SK-N-SH (cell line): ENCODE results near the gene CYBC1. TPM values are rescaled to one million over a fixed set of nuclear protein-coding genes. Genes with fewer than 3 reads are reported as not detected.

Experiments used
- CTCF ChIA-PET: fragments of 300-600, 350-600 bp; formaldehyde crosslinking; extraction: SDS; loops from one replicate; lab custom pipeline; 2021; lab: Yijun Ruan, JAX
- POLR2A ChIA-PET: fragments of 350-600 bp; sonication (Branson Sonifier 250); formaldehyde crosslinking; extraction: SDS; loops from one replicate; lab custom pipeline; 2020; ENCODE audit warnings: antibody characterized with exemption, inconsistent platforms; lab: Yijun Ruan, JAX
- DNase-seq: peaks from one replicate; pipeline ENCODE4 v3.0.0; 2012
- H2AFZ ChIP-seq: fragments of 200-600 bp; sonication (generic); 2 replicates; pipeline ENCODE4 v1.8.1; 2016; ENCODE audit warnings: antibody characterized with exemption, mild to moderate bottlenecking, low read depth
- H3F3A ChIP-seq: fragments of 200-600 bp; sonication (generic); replicated peaks from 2 replicates; pipeline ENCODE3; 2016; ENCODE audit warnings: antibody characterized with exemption, mild to moderate bottlenecking; ENCODE audit not compliant: insufficient read depth
- H3K27ac ChIP-seq, 2 experiments: fragments of 200-500 bp in 1 of 2; fragments of 200-600 bp in 1 of 2; sonication (Bioruptor generic) in 1 of 2; sonication (generic), shearing (Covaris generic) in 1 of 2; 2 replicates each; pipeline versions ENCODE4 v1.5.1 to v1.6.1; 2014 to 2016; ENCODE audit warnings: low read depth in 2 of 2, inconsistent platforms in 1 of 2, low read length in 1 of 2, mild to moderate bottlenecking in 1 of 2, mixed read lengths in 1 of 2
- H3K27me3 ChIP-seq: fragments of 200-600 bp; sonication (generic), shearing (Covaris generic); 2 replicates; pipeline ENCODE4 v1.6.1; 2016; ENCODE audit warnings: mixed run types; ENCODE audit not compliant: insufficient read depth
- H3K36me3 ChIP-seq, 2 experiments: fragments of 200-500 bp in 1 of 2; fragments of 200-600 bp in 1 of 2; sonication (Bioruptor generic) in 1 of 2; sonication (generic) in 1 of 2; replicated peaks in 1 of 2; 2 replicates each; pipeline versions ENCODE3 to v1.5.1; 2014 to 2016; ENCODE audit warnings: low read length in 1 of 2, mild to moderate bottlenecking in 1 of 2; ENCODE audit not compliant: insufficient read depth in 2 of 2, control insufficient read depth in 1 of 2
- H3K4me1 ChIP-seq, 2 experiments: fragments of 200-500 bp in 1 of 2; fragments of 200-600 bp in 1 of 2; sonication (Bioruptor generic) in 1 of 2; sonication (generic), shearing (Covaris generic) in 1 of 2; 2 replicates each; pipeline versions ENCODE4 v1.5.1 to v1.6.1; 2014 to 2016; ENCODE audit warnings: low read depth in 1 of 2, low read length in 1 of 2, mixed run types in 1 of 2; ENCODE audit not compliant: insufficient read depth in 2 of 2, control insufficient read depth in 1 of 2
- H3K4me2 ChIP-seq: fragments of 200-600 bp; sonication (generic), shearing (Covaris generic); 2 replicates; pipeline ENCODE4 v1.6.1; 2017; ENCODE audit warnings: mixed run types
- H3K4me3 ChIP-seq, 2 experiments: fragments of 200-500 bp in 1 of 2; fragments of 200-600 bp in 1 of 2; sonication (Bioruptor generic) in 1 of 2; sonication (generic), shearing (Covaris generic) in 1 of 2; 2 replicates each; pipeline versions ENCODE4 v1.5.1 to v1.8.1; 2014 to 2016; ENCODE audit warnings: low read depth in 2 of 2, inconsistent platforms in 1 of 2, low read length in 1 of 2, mild to moderate bottlenecking in 1 of 2, mixed read lengths in 1 of 2, moderate library complexity in 1 of 2
- H3K79me2 ChIP-seq: fragments of 200-600 bp; sonication (generic); 2 replicates; pipeline ENCODE4 v1.8.1; 2017; ENCODE audit warnings: mild to moderate bottlenecking; ENCODE audit not compliant: insufficient read depth
- H3K9ac ChIP-seq: fragments of 200-600 bp; sonication (generic); 2 replicates; pipeline ENCODE4 v1.6.1; 2017; ENCODE audit warnings: mixed run types
- H3K9me2 ChIP-seq: fragments of 200-600 bp; sonication (generic); 2 replicates; pipeline ENCODE4 v1.6.1; 2017; ENCODE audit warnings: mixed run types
- H3K9me3 ChIP-seq: fragments of 200-600 bp; sonication (generic); 2 replicates; pipeline ENCODE4 v1.6.1; 2017; ENCODE audit warnings: mixed run types, mild to moderate bottlenecking, moderate library complexity
- H4K20me1 ChIP-seq: fragments of 200-600 bp; sonication (generic); 2 replicates; pipeline ENCODE4 v1.6.1; 2017; ENCODE audit warnings: mild to moderate bottlenecking, mixed run types; ENCODE audit not compliant: insufficient read depth
- CHD2 ChIP-seq: fragments of 150-350 bp; IDR thresholded peaks from 2 replicates; pipeline ENCODE4 v1.6.1; 2018; ENCODE audit warnings: low read length; ENCODE audit not compliant: partially characterized antibody
- ELF1 ChIP-seq: IDR thresholded peaks from 2 replicates; pipeline ENCODE4 v1.4.0; 2012
- EP300 ChIP-seq, 2 experiments: IDR thresholded peaks; 2 replicates each; pipeline versions ENCODE4 v1.4.0 to v1.6.1; 2012; ENCODE audit warnings: borderline replicate concordance in 1 of 2, low read depth in 1 of 2, low read length in 1 of 2
- EZH2phosphoT487 ChIP-seq: fragments of 200-600 bp; sonication (generic); IDR thresholded peaks from 2 replicates; pipeline ENCODE4 v1.6.1; 2017; ENCODE audit warnings: low read depth, mixed run types, mild to moderate bottlenecking, antibody characterized with exemption, moderate library complexity, borderline replicate concordance
- FOSL2 ChIP-seq: IDR thresholded peaks from 2 replicates; pipeline ENCODE4 v1.4.0; 2012; ENCODE audit warnings: low read depth, mild to moderate bottlenecking, moderate library complexity, borderline replicate concordance
- FOXJ3 ChIP-seq: sonication (generic); formaldehyde crosslinking; IDR thresholded peaks from 2 replicates; pipeline ENCODE4 v1.5.1; 2020; ENCODE audit warnings: mild to moderate bottlenecking, missing genetic modification reagents
- FOXM1 ChIP-seq: IDR thresholded peaks from 2 replicates; pipeline ENCODE4 v1.4.0; 2012; ENCODE audit warnings: low read depth, mild to moderate bottlenecking
- GABPA ChIP-seq: IDR thresholded peaks from 2 replicates; pipeline ENCODE4 v1.4.0; 2012; ENCODE audit warnings: low read depth, mild to moderate bottlenecking
- JUND ChIP-seq: IDR thresholded peaks from 2 replicates; pipeline ENCODE4 v1.4.0; 2012
- MEF2A ChIP-seq: IDR thresholded peaks from 2 replicates; pipeline ENCODE4 v1.4.0; 2012; ENCODE audit warnings: low read depth, borderline replicate concordance
- MXI1 ChIP-seq: IDR thresholded peaks from 2 replicates; pipeline ENCODE4 v1.6.1; 2012; ENCODE audit warnings: mild to moderate bottlenecking, low read depth, low read length, improper control_type of control experiment
- NFIC ChIP-seq: IDR thresholded peaks from 2 replicates; pipeline ENCODE4 v1.4.0; 2012; ENCODE audit warnings: borderline replicate concordance
- NRF1 ChIP-seq: IDR thresholded peaks from 2 replicates; pipeline ENCODE4 v1.6.1; 2012; ENCODE audit warnings: low read depth, mild to moderate bottlenecking, low read length
- POLR2AphosphoS5 ChIP-seq: IDR thresholded peaks from 2 replicates; pipeline ENCODE4 v1.6.1; 2012; ENCODE audit warnings: low read depth, low read length
- RAD21 ChIP-seq: IDR thresholded peaks from 2 replicates; pipeline ENCODE4 v1.6.1; 2012; ENCODE audit warnings: mild to moderate bottlenecking, low read length
- RFX5 ChIP-seq: IDR thresholded peaks from 2 replicates; pipeline ENCODE4 v1.6.1; 2012; ENCODE audit warnings: mild to moderate bottlenecking, improper control_type of control experiment, low read length
- TEAD4 ChIP-seq: IDR thresholded peaks from 2 replicates; pipeline ENCODE4 v1.4.0; 2012; ENCODE audit warnings: mild to moderate bottlenecking, borderline replicate concordance; ENCODE audit not compliant: insufficient read depth
- WGBS: methylation state at CpG from one replicate; pipeline ENCODE4 v1.1.6; 2017; ENCODE audit warnings: low lambda C conversion rate; 5-methylcytosine and 5-hydroxymethylcytosine counted together
- polyA plus RNA-seq, 3 experiments: library from polyadenylated mRNA; depleted of rRNA; stranded (reverse); fragments of >200 nt; gene quantifications; 2 replicates each; pipeline ENCODE4 v1.2.3, GENCODE V29; 2012
- TF ChIP-seq, protein P1 (sequence below): fragments of 150-350 bp; IDR thresholded peaks from 2 replicates; pipeline ENCODE4 v1.6.1; 2016; ENCODE audit warnings: mild to moderate bottlenecking, low read depth, low read length
- TF ChIP-seq, protein P2 (sequence below): fragments of 200-600 bp; sonication (generic); IDR thresholded peaks from 2 replicates; pipeline ENCODE4 v1.6.1; 2017; ENCODE audit warnings: antibody characterized with exemption, mild to moderate bottlenecking, moderate library complexity
- TF ChIP-seq, protein P3 (sequence below): fragments of 150-350 bp; IDR thresholded peaks from 2 replicates; pipeline ENCODE4 v1.6.1; 2017; ENCODE audit warnings: antibody characterized with exemption, low read length, low read depth, borderline replicate concordance

CYBC1 gene
- polyA plus RNA-seq, 1 of the 3 experiments (the other 2 are of a cell fraction): 165 TPM

DNA sequence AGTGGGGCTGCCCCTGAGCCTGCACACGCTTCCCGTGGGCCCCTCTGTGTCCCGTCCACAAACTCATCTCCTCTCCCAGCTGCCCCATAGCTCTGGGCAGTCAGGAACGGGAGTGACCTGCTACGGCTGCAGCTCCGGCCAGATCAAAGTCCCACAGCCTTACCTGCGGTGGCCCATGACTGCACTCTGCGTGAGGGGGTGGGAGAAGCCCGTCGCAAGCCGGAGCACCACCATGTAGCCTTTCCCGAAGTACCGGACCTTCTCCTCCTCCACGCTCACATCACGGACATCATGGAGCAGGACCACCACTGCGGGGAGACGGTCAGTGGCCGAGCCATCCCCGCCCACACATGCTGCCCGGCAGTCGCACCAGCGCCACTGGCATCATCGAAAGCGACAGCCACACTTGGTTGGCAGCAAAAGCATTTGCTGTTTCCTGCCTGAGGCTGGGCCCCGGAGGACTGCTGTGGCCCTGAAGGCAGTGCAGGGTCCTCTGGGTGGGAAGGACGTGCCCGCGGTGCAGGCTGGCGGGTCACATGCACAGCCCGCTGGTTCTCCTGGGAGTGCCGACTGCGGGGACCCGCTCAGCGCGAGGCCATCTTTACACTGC is 6.2 kb downstream of the CYBC1 start:
- H3K27me3 ChIP-seq: no peaks in the 10 kb centered on the region
- no peak overlapping the region for H2AFZ ChIP-seq
- H3K9ac ChIP-seq: no peak overlapping the region
- DNase-seq: peak; percentile 28
- no peak overlapping the region; a peak in 1 of 4 replicates for H3K27ac ChIP-seq
- WGBS: 94% methylated on average over 20 of the region's 35 CpGs
- peaks cover 4 to 26% of the 10 kb centered on the region in 2 experiments; a peak in 1 of 4 replicates for H3K4me1 ChIP-seq
- peaks cover 18% of the 10 kb centered on the region for H4K20me1 ChIP-seq
- H3K79me2 ChIP-seq: peaks cover 32% of the 10 kb centered on the region
- no peaks in the 10 kb centered on the region for H3K9me2 ChIP-seq
- POLR2A ChIA-PET: no interaction called here
- CTCF ChIA-PET: interaction anchor here (0.6 to 1.5 kb wide), 3 partner anchors 8 to 159 kb away, joined by 3 read pairs; no protein-coding TSS in a partner anchor
- TF ChIP-seq JUND (no peak), FOSL2 (no peak), NFIC (no peak), EP300 (IDR thresholded peaks at IDR 0.05; ENCODE audit: borderline replicate concordance in 1 of 2, low read depth in 1 of 2, low read length in 1 of 2) (no peak), FOXM1 (no peak), RAD21 (no peak), TEAD4 (no peak), FOXJ3 (CRISPR knock-in tag) (no peak), GABPA (no peak), CHD2 (no peak), NRF1 (no peak), MXI1 (no peak), ELF1 (no peak), POLR2AphosphoS5 (no peak), EZH2phosphoT487 (no peak), RFX5 (no peak), MEF2A (no peak)
- TF ChIP-seq, protein P1, sequence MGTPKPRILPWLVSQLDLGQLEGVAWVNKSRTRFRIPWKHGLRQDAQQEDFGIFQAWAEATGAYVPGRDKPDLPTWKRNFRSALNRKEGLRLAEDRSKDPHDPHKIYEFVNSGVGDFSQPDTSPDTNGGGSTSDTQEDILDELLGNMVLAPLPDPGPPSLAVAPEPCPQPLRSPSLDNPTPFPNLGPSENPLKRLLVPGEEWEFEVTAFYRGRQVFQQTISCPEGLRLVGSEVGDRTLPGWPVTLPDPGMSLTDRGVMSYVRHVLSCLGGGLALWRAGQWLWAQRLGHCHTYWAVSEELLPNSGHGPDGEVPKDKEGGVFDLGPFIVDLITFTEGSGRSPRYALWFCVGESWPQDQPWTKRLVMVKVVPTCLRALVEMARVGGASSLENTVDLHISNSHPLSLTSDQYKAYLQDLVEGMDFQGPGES: no peak
- TF ChIP-seq, protein P2, sequence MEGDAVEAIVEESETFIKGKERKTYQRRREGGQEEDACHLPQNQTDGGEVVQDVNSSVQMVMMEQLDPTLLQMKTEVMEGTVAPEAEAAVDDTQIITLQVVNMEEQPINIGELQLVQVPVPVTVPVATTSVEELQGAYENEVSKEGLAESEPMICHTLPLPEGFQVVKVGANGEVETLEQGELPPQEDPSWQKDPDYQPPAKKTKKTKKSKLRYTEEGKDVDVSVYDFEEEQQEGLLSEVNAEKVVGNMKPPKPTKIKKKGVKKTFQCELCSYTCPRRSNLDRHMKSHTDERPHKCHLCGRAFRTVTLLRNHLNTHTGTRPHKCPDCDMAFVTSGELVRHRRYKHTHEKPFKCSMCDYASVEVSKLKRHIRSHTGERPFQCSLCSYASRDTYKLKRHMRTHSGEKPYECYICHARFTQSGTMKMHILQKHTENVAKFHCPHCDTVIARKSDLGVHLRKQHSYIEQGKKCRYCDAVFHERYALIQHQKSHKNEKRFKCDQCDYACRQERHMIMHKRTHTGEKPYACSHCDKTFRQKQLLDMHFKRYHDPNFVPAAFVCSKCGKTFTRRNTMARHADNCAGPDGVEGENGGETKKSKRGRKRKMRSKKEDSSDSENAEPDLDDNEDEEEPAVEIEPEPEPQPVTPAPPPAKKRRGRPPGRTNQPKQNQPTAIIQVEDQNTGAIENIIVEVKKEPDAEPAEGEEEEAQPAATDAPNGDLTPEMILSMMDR: no peak
- TF ChIP-seq, protein P3, sequence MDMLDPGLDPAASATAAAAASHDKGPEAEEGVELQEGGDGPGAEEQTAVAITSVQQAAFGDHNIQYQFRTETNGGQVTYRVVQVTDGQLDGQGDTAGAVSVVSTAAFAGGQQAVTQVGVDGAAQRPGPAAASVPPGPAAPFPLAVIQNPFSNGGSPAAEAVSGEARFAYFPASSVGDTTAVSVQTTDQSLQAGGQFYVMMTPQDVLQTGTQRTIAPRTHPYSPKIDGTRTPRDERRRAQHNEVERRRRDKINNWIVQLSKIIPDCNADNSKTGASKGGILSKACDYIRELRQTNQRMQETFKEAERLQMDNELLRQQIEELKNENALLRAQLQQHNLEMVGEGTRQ: no peak
- H3K9me3 ChIP-seq: no peaks in the 10 kb centered on the region
- H3K4me2 ChIP-seq: no peak overlapping the region
- peaks cover 7 to 57% of the 10 kb centered on the region in 2 experiments for H3K36me3 ChIP-seq
- H3F3A ChIP-seq: peaks cover 12% of the 10 kb centered on the region
- H3K4me3 ChIP-seq: no peak overlapping the region
